Suprapubic skin (tissue), 4 donors: ENCODE measurements around the gene ZSCAN30. TPM values are rescaled to one million over a fixed set of nuclear protein-coding genes. Genes with fewer than 3 reads are reported as not detected.

Experiments
- DNase-seq, 2 donors: peaks; one replicate each; pipeline ENCODE4 v3.0.0-alpha.2; 2019; ENCODE audit warnings: low spot score in 2 of 2
- H3K27ac ChIP-seq: fragments of 200-600 bp; sonication (generic); one replicate; pipeline ENCODE4 v1.5.1; 2019
- H3K27me3 ChIP-seq: fragments of 200-600 bp; sonication (generic); one replicate; pipeline ENCODE4 v1.5.1; 2019
- H3K36me3 ChIP-seq: fragments of 200-600 bp; sonication (generic); one replicate; pipeline ENCODE4 v1.5.1; 2019
- H3K4me1 ChIP-seq: fragments of 200-600 bp; sonication (generic); one replicate; pipeline ENCODE4 v1.5.1; 2019
- H3K4me3 ChIP-seq: fragments of 200-600 bp; sonication (generic); one replicate; pipeline ENCODE4 v1.5.1; 2019; ENCODE audit warnings: mild to moderate bottlenecking
- H3K9me3 ChIP-seq: fragments of 200-600 bp; sonication (generic); one replicate; pipeline ENCODE4 v1.5.1; 2019
- EP300 ChIP-seq: sonication (generic); formaldehyde crosslinking; IDR thresholded peaks from one replicate; pipeline ENCODE4 v1.6.1; 2017; ENCODE audit warnings: antibody characterized with exemption
- POLR2A ChIP-seq, 2 donors: fragments of 450-650 bp; IDR thresholded peaks; one replicate each; pipeline ENCODE4 v1.6.1; 2017; ENCODE audit warnings: antibody characterized with exemption in 2 of 2, mild to moderate bottlenecking in 2 of 2, moderate library complexity in 2 of 2
- POLR2AphosphoS5 ChIP-seq, 3 donors: sonication (generic); formaldehyde crosslinking; IDR thresholded peaks; one replicate each; pipeline ENCODE4 v1.6.1; 2017; ENCODE audit warnings: antibody characterized with exemption in 3 of 3
- WGBS: methylation state at CpG from one replicate; pipeline ENCODE4 v1.1.5; 2018; 5-methylcytosine and 5-hydroxymethylcytosine counted together
- total RNA-seq, 4 donors: library from RNA; depleted of rRNA; stranded (reverse); fragments of >200 nt; gene quantifications; one replicate each; pipeline ENCODE4 v1.1.0, GENCODE V29; 2016
- TF ChIP-seq, protein P1 (sequence below), 2 donors: fragments of 200-600 bp in 1 of 2; fragments of 450-650 bp in 1 of 2; sonication (generic) in 1 of 2; IDR thresholded peaks; one replicate each; pipeline ENCODE4 v1.5.1; 2016 to 2019; ENCODE audit warnings: antibody characterized with exemption in 2 of 2, mild to moderate bottlenecking in 1 of 2, moderate library complexity in 1 of 2

ZSCAN30 gene
- total RNA-seq, 4 donors from 2014 or later: 9.6 to 25.2 (median 10.7) TPM

DNA sequence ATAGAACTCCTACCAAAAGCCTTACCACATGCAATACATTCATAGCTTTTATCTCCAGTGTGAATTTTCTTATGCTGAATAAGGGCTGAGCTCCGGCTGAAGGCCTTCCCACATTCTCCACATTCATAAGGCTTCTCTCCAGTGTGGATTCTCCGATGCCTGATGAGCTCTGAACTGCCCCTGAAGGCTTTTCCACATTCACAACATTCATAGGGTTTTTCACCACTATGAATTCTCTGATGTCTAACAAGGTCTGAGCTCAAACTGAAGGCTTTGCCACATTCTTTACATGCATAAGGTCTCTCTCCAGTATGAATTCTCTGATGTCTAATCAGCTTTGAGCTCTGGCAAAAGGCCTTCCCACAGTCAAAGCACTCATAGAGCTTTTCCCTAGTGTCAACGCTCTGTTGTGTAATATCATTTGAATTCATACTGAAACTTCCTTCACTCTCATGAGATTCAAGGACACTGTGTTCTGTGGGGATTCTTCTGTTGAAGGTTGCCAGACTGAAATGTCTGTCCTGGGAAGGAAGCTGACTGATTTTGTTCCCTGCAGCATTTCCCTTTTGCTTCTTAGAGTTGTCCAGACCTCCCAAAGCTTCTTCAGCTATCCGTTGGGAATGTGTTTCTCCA lies 36.3 kb downstream of the ZSCAN30 start:
- peaks cover 42% of the 10 kb centered on the region for H3K36me3 ChIP-seq
- no peaks in the 10 kb centered on the region for H3K9me3 ChIP-seq
- 92% methylated on average over 4 of the region's 4 CpGs for WGBS
- TF ChIP-seq POLR2AphosphoS5 (IDR thresholded peaks at IDR 0.05): no peak
- no peak for TF ChIP-seq POLR2A (IDR thresholded peaks at IDR 0.05)
- TF ChIP-seq EP300: no peak
- TF ChIP-seq, protein P1, sequence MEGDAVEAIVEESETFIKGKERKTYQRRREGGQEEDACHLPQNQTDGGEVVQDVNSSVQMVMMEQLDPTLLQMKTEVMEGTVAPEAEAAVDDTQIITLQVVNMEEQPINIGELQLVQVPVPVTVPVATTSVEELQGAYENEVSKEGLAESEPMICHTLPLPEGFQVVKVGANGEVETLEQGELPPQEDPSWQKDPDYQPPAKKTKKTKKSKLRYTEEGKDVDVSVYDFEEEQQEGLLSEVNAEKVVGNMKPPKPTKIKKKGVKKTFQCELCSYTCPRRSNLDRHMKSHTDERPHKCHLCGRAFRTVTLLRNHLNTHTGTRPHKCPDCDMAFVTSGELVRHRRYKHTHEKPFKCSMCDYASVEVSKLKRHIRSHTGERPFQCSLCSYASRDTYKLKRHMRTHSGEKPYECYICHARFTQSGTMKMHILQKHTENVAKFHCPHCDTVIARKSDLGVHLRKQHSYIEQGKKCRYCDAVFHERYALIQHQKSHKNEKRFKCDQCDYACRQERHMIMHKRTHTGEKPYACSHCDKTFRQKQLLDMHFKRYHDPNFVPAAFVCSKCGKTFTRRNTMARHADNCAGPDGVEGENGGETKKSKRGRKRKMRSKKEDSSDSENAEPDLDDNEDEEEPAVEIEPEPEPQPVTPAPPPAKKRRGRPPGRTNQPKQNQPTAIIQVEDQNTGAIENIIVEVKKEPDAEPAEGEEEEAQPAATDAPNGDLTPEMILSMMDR (IDR thresholded peaks at IDR 0.05): no peak
- H3K27me3 ChIP-seq: no peaks in the 10 kb centered on the region
- H3K27ac ChIP-seq: no peak overlapping the region
- no peak for DNase-seq
- no peaks in the 10 kb centered on the region for H3K4me1 ChIP-seq
- no peak overlapping the region for H3K4me3 ChIP-seq

DNA sequence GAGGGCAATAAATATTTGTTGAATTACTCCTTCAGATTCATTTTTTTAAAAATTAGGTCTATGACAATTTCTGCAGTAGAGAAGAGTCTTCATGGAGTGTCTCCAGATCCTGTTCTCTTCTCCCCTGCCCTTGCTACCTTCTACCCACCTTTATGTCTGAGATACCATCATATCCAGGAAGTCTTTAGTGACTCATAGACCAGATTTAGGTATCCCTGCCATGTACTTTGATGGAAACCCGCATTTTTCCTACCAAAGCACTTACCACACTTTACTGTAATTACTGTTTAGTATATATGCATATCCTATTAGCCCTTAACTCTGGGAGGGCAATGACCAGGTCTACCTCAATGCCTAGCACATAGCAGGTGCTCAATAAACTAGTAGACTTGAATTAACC lies 37.6 kb downstream of the ZSCAN30 start:
- Histone ChIP-seq H3K4me1 (no peaks in the 10 kb centered on the region), H3K4me3 (no peak overlapping the region), H3K27me3 (no peaks in the 10 kb centered on the region), H3K9me3 (no peaks in the 10 kb centered on the region), H3K36me3 (peaks cover 54% of the 10 kb centered on the region), H3K27ac (no peak overlapping the region)
- DNase-seq: no peak
- WGBS: 88% methylated on average over 1 of the region's 1 CpG
- no peak for TF ChIP-seq POLR2AphosphoS5 (IDR thresholded peaks at IDR 0.05)
- TF ChIP-seq, protein P1 (IDR thresholded peaks at IDR 0.05): no peak
- no peak for TF ChIP-seq EP300
- TF ChIP-seq POLR2A (IDR thresholded peaks at IDR 0.05): no peak

DNA sequence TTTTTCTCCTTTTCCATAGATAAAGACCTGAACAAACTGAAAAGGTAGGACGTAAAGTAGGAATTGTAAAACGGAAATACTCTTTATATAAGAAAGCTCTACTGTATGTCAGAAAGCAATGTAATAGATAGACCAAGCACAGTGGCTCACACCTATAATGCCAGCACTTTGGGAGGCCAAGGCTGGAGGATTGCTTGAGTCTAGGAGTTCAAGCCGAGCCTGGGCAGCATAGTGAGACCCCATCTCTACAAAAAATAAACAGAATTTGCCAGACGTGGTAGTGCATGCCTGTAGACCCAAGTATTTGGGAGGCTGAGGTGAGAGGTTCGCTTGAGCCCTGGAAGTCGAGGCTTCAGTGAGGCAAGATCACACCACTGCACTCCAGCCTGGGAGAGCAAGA lies 41.6 kb downstream of the ZSCAN30 start:
- Histone ChIP-seq H3K36me3 (peaks cover 78% of the 10 kb centered on the region), H3K27me3 (no peaks in the 10 kb centered on the region), H3K4me3 (no peak overlapping the region), H3K9me3 (no peaks in the 10 kb centered on the region), H3K4me1 (peaks cover 3% of the 10 kb centered on the region), H3K27ac (no peak overlapping the region)
- no peak for TF ChIP-seq EP300
- over 99% methylated on average over 6 of the region's 6 CpGs for WGBS
- DNase-seq: no peak

DNA sequence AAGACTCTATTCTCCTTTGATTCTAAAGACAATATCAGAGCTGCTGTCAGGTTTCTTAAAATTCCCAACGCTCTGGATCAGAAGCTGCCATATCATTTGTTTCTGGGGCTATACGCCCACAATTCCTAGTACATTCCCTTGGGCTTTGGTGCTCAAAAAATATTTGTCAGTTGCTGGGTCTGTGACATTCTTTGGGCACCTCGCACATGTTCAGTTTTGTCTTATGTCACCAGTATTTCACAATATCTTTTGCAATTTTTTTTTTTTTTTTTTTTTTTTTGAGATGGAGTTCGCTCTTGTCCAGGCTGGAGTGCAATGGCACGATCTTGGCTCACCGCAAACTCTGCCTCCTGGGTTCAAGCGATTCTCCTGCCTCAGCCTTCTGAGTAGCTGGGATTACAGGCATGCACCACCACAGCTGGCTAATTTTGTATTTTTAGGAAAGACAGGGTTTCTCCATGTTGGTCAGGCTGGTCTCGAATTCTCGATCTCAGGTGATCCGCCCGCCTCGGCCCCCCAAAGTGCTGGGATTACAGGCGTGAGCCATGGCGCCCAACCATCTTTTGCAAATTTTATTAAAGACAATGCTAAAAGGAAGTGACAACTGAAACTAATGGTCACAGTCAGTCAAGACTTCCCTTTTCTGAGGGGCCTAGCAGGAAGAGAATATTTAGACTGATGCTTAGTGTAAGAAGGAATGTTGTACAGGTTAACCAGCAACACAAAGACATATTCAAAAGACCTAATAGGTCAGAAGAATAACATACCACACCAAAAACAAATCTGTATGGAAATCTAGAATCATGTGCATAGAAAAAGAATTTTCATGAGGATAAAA lies 42.4 kb downstream of the ZSCAN30 start:
- H3K27ac ChIP-seq: no peak overlapping the region
- peaks cover 78% of the 10 kb centered on the region for H3K36me3 ChIP-seq

DNA sequence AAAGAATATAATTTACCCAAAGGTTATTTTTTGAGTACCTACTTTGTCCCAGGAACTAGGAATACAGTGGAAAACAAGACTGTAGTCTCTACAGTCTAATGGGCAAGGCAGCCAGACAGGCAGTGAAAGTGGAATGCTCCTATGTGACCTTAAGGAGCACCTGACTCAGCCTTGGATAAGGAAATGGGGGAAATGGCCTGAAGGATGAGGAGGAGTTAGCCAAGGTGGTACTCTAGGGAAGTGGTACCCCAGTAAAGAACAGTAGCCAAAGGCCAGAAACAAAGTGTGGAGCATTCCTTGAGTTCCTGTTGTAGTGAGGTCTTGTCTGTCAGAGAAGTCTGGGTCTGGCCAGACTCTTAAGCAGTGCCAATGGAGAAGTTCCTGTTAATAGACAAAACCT lies 43.2 kb downstream of the ZSCAN30 start:
- TF ChIP-seq POLR2A (IDR thresholded peaks at IDR 0.05) (no peak), EP300 (no peak), POLR2AphosphoS5 (IDR thresholded peaks at IDR 0.05) (no peak)
- TF ChIP-seq, protein P1 (IDR thresholded peaks at IDR 0.05): no peak
- H3K36me3 ChIP-seq: peaks cover 76% of the 10 kb centered on the region
- no peak overlapping the region for H3K27ac ChIP-seq

More for the DNA sequence above, 42.4 kb downstream of the ZSCAN30 start:
- Histone ChIP-seq H3K27me3 (no peaks in the 10 kb centered on the region), H3K4me3 (no peak overlapping the region), H3K4me1 (peaks cover 4% of the 10 kb centered on the region), H3K9me3 (no peaks in the 10 kb centered on the region)
- whole genome bisulfite sequencing: 90% methylated on average over 14 of the region's 14 CpGs
- TF ChIP-seq POLR2A (IDR thresholded peaks at IDR 0.05): no peak
- TF ChIP-seq EP300: no peak
- TF ChIP-seq, protein P1 (IDR thresholded peaks at IDR 0.05): no peak
- no peak for DNase-seq

More for the DNA sequence above, 43.2 kb downstream of the ZSCAN30 start:
- DNase-seq: no peak
- no peaks in the 10 kb centered on the region for H3K27me3 ChIP-seq
- H3K9me3 ChIP-seq: no peaks in the 10 kb centered on the region
- H3K4me3 ChIP-seq: no peak overlapping the region
- peaks cover 11% of the 10 kb centered on the region for H3K4me1 ChIP-seq
